Astrocyte (in vitro differentiated cells and primary cell): ENCODE results near the gene PCSK5.

Source experiments
- EZH2 ChIP-seq: IDR thresholded peaks from 2 replicates; pipeline ENCODE4 v1.6.1; 2012; ENCODE audit warnings: mild to moderate bottlenecking, low read length, inconsistent platforms; ENCODE audit not compliant: insufficient read depth
- TF ChIP-seq, protein P1 (sequence below): IDR thresholded peaks from 2 replicates; pipeline ENCODE4 v1.5.1; 2011; ENCODE audit warnings: low read depth, mild to moderate bottlenecking, inconsistent platforms, low read length, moderate library complexity; ENCODE audit not compliant: insufficient read depth

DNA sequence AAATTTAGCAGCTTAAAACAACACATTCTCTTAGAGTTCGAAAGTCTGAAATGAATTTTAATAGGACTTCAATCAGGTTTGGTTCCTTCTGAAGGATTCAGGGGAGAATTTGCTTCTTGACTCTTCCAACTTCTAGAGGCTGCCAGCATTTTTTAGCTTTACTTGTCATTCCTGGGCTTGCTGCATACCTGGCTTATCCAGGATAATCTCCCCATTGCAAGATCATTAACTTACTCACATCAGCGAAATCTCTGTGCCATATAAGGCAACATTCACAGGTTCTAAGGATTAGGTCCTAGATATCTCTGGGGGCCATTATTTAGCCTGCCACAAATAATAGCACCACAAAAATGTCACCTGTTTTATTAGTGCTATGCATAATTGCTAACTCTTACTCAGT is 46.2 kb upstream of the PCSK5 start:
- TF ChIP-seq, protein P1, sequence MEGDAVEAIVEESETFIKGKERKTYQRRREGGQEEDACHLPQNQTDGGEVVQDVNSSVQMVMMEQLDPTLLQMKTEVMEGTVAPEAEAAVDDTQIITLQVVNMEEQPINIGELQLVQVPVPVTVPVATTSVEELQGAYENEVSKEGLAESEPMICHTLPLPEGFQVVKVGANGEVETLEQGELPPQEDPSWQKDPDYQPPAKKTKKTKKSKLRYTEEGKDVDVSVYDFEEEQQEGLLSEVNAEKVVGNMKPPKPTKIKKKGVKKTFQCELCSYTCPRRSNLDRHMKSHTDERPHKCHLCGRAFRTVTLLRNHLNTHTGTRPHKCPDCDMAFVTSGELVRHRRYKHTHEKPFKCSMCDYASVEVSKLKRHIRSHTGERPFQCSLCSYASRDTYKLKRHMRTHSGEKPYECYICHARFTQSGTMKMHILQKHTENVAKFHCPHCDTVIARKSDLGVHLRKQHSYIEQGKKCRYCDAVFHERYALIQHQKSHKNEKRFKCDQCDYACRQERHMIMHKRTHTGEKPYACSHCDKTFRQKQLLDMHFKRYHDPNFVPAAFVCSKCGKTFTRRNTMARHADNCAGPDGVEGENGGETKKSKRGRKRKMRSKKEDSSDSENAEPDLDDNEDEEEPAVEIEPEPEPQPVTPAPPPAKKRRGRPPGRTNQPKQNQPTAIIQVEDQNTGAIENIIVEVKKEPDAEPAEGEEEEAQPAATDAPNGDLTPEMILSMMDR, result no peak
- TF ChIP-seq EZH2, result no peak
